ENCODE data around the gene ANKRD9. TPM values are rescaled to one million over a fixed set of nuclear protein-coding genes. Genes with fewer than 3 reads are reported as not detected.

ANKRD9 gene
- total and polyA plus RNA-seq, 9 of the 15 experiments (the other 6 are each of a cell fraction or from before 2014, with no cell fraction given), result 0.04 to 32.9 (median 5.3) TPM

GRCh38 chr14:102504328-102504999 lies 5.1 kb downstream of the ANKRD9 start (continued):
- TF ChIP-seq CREB1 (IDR thresholded peaks at IDR 0.05) (0 out of 2 replicates have a peak, but pooled peaks have one; percentile 26), CREB1 (CRISPR knock-in tag; IDR thresholded peaks at IDR 0.05) (no peak), NCOA1 (IDR thresholded peaks at IDR 0.05; ENCODE audit: low read depth) (no peak), GTF2B (IDR thresholded peaks at IDR 0.05; ENCODE audit: extremely low read depth, insufficient read length) (no peak), RCOR1 (IDR thresholded peaks at IDR 0.05; ENCODE audit: borderline replicate concordance in 1 of 2, low read depth in 2 of 2, low read length in 2 of 2) (peak in 1 of 2 experiments; percentile 63; a peak in 2 of 4 replicates), GATAD2A (IDR thresholded peaks at IDR 0.05) (0 out of 2 replicates have a peak, but pooled peaks have one; percentile 60), ZNF766 (CRISPR knock-in tag; conservative IDR thresholded peaks at IDR 0.05) (peak; percentile 63; the same call in 1 of the 2 replicates), STAT5A (IDR thresholded peaks at IDR 0.05; ENCODE audit: borderline replicate concordance, low read length) (peak; percentile 61; the same call in 1 of the 2 replicates), E2F6 (IDR thresholded peaks at IDR 0.05; ENCODE audit: borderline replicate concordance in 1 of 2, extremely low read depth in 1 of 2, insufficient read depth in 1 of 2, insufficient read length in 1 of 2, low read depth in 1 of 2, low read length in 1 of 2, poor library complexity in 1 of 2, severe bottlenecking in 1 of 2) (peak; percentile 11 to 44), ATF4 (CRISPR knock-in tag; IDR thresholded peaks at IDR 0.05) (0 out of 2 replicates have a peak, but pooled peaks have one; percentile 4), RBBP5 (IDR thresholded peaks at IDR 0.05; ENCODE audit: borderline replicate concordance, insufficient read depth, low read length, poor library complexity, severe bottlenecking) (no peak), FOXP4 (CRISPR knock-in tag; IDR thresholded peaks at IDR 0.05; ENCODE audit: borderline replicate concordance) (no peak), NCOA4 (IDR thresholded peaks at IDR 0.05; ENCODE audit: partially characterized antibody) (no peak), TSHZ1 (CRISPR knock-in tag; IDR thresholded peaks at IDR 0.05) (0 out of 2 replicates have a peak, but pooled peaks have one; percentile 8), SRSF1 (IDR thresholded peaks at IDR 0.05; ENCODE audit: low read depth, low read length) (no peak), SMAD4 (CRISPR knock-in tag; conservative IDR thresholded peaks at IDR 0.05) (peak; percentile 66; the same call in 1 of the 2 replicates), JUND (IDR thresholded peaks at IDR 0.05; ENCODE audit: borderline replicate concordance, low read depth, low read length) (no peak), JUND (tag; IDR thresholded peaks at IDR 0.05; ENCODE audit: borderline replicate concordance, low read depth, low read length) (peak; percentile 31; the same call in 1 of the 3 replicates)
